Kasumi-1 (cell line): ENCODE data around the gene FOXK1.
A peak's percentile ranks its signal among the peaks of the same experiment; 100 is the strongest.

Experiments
- DNase-seq, 2 experiments: peaks; one replicate each; lab custom pipeline; 2025; lab: John Stamatoyannopoulos, UW

The FOXK1 gene

DNA sequence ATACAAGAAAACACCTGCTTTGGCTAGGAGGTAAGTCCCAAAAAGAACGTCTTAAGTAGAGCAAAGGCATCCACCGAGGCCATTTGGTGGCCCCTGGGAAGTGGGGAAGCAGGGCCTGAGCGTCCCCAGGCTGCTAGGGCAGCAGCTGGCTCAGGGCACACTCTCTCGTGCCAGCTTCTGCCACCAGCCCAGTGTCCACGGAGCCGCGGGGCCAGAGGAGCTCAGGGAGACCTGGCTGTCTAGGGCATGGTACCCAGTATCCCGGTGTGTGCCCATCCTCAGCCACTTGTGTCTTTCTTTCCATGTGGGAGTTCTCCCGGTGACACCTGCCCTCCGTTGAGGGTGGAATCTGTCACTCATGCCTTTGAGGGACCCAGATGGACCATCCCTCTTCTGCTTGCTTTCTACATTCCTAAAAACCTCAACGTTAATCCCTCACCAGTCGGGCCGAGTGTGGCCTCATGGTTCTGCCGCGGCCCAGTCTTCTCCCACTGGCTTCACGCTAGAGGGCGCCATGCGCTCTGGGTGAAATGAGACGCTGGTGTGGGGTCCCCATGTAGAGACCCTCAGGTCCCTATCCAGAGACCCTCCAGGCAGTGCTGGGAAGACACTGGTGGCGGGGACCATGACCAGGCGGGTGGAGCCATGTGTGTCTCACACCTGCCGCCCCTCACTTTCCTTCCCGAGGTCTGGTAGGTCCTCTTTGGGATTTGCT lies 83.8 kb downstream of the FOXK1 start:
- DNase-seq, result no peak

DNA sequence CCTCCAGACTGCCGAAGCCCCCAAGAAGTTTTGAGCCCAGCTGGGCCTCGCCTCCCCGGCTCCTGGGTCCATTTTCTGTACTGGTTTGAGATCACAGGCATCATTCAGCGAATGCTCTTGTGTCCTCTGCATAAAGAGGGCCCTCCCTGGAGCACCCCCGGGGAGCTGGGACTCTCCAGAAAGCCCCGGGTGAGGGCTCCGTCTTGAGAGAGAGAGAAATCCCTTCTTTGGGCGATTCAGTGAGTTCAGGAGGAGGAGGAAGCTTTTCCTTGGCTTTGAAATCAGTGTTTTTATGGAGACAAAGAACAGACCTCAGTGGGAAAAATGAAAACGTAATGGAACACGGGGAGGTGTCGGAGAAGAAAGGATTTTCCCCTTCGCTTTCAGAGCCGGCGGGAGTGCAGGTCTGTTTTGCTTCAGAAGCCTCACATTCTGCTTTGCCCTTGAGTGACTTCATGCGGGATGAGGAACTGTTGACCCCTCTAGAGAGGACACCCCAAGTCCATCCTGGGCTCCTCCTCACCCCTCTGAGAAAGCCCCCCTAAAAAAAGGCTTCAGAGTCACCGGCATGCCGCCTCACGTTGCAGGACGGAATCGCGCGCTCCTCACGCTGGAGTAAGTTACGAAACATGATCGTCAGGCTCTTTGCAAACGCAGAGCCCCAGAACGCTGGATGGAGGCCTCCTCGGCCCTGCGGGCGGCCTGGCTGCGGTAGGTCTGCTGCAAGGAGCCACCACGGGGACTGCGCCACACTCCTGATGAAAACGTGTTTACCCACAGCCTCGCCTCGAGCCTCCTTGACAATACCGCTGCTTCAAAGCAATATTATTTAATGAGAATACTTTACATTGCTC lies 84.8 kb downstream of the FOXK1 start:
- no peak for DNase-seq

DNA sequence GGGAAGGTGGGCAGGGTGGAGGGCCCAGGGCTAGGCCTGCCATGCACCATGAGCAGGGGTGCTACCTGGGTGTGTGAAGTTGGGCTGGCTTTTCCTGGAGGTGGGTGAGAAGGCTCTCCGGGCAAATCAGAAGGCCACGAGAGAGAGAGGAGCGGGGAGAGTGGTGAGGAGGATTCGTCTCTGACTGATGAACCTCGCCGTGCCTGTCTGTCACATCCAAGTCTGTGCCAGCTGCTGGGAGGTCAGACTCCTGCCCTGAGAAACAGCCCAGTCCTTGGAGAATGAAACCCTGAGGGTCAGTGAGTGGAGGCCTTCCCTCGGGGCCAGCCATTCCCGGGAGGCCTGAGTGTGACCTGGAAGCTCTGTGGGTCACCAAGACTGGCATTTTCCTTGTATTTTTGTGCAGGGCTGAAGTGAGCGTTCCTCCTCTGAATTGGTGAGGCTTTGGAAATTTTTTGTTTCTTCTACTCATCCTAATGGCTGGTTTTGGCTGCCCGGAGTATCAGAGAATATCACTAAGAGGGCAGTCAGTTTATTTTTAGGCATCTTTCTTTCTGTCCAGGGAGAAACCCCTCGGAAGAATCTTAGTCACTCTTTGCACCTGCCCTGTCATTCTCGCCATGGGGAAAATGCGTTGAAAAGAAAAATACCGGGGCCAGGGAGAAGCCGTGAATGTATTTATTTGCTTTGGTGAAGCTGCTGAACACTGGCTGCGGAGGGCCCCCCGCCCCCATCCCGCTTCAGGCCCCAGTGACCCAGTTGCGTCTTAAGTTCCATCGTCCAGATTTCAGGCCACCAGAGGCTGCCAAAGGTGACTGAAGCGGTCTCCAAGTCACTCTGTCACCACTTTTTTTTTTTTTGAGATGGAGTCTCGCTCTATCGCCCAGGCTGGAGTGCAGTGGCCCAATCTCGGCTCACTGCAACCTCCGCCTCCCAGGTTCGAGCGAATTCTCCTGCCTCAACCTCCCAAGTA lies 86.8 kb downstream of the FOXK1 start:
- no peak for DNase-seq

DNA sequence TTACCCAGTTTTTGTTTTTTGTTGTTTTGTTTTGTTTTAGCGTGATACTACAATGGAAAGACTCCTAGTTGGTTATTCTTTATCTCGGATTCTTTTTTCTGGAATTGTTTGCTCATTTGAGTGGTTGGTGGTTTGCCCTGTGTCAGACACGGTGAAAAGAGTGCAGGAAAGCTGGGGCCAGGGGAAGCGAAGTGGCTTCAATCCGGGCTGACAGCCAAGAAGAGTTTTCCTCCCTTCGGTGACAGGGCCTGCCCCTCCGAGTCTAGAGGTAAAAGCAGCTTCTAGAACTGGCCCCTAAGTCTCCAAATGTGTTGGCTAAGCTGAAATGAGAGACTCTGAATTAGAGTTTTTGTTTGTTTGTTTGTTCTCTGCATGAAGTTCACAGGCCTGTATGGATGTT lies 87.7 kb downstream of the FOXK1 start:
- peak in 1 of 2 experiments; percentile 1 for DNase-seq

DNA sequence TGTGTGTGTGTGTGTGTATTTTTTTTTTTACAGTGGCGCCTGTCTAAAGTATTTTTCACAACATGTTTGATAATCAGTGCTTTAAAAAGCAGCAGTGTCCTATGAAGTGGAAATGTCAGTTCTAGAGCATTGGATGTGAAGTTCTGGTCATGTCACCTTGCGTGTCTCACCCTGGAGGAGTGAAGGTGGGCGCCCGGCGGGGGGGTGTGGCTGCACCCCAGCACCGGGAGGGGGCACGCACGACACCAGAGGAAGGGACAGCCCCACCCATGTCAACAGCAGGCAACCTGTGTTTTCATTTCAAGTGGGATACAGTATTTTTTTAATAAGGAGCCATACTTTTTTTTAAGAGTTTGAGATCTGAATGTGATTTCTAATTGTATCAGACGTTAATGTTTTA lies 88.8 kb downstream of the FOXK1 start:
- DNase-seq, result no peak

DNA sequence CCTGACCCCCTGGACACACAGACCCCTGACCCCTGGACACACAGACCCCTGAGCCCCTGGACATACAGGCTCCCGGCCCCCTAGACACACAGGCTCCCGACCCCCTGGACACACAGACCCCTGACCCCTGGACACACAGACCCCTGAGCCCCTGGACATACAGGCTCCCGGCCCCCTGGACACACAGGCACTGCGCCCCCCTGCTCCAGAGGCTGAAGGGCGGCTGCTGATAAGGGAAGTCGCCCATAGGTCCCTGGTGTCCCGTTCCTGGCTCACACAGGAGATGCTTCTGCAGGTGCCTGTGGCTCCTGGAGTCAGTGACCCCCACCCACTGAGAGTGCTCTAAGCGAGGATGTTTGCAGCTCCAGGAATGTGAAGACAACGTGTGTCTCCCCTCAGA lies 89.6 kb downstream of the FOXK1 start:
- no peak for DNase-seq

DNA sequence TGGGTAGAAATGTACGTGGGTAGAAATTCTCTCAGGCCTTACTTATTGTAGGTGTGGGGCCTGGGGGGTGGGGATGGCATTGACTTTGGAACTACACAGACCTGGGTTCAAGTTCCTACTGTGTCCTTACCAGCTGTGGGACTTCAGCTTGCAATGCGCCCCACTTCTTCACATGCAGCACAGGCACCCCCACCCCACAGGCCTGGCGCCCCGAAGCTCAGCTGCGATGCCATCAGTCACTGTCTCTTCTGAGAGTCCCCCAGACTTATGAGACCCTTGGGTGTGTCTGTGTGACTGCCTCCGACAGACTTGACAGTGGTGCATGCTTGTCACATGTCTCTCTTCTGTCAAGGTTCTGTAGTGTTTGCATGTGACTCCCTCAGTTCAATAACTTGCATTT lies 90.2 kb downstream of the FOXK1 start:
- no peak for DNase-seq

DNA sequence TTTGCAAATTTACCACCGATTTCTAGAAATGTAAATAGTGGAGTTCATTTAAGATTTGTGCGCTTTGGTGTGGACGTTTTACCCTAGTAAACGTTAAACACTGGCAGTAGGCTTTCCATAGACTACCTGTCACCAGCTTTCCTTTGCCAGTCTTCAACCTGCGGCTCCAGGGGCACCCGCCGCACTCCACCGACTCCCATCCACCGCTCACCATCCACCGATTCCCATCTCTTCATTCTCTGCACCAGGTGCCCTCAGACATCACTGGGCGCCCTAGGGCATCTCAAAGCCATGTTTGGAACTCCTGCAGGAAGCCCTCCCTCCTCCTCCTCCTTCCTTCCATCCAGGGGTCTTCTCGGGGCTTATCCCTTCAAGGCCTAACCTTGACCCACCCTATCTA lies 91.9 kb downstream of the FOXK1 start:
- DNase-seq, result no peak

DNA sequence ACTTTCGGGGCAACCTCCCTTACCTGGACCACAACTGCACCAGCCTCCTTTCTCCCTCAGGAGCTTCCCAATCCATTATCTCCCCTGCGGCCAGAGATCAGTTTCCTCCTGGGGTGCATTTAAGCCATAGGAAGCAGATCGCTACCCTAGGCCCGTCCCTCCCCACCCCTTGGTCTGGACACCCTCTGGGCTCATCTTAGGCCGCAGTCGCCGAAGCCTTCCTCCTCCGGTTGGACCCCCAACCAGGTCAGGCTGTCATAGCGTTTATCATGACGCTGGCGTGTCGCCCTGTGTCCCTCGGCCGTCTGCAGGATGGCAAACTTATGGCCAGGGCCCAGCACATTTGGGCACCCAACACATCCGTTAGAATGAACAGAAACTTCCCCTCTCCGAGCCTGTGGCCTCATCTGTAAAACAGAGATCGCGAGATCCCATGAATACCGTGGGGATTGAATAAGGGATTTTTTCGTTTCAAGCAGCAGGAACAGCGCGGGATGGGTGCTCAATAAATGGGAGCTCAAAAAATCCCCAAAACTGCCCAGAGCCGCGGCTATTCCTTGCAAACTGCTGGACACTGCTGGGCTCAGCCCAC lies 92.7 kb downstream of the FOXK1 start:
- peak; percentile 16 to 23 for DNase-seq

DNA sequence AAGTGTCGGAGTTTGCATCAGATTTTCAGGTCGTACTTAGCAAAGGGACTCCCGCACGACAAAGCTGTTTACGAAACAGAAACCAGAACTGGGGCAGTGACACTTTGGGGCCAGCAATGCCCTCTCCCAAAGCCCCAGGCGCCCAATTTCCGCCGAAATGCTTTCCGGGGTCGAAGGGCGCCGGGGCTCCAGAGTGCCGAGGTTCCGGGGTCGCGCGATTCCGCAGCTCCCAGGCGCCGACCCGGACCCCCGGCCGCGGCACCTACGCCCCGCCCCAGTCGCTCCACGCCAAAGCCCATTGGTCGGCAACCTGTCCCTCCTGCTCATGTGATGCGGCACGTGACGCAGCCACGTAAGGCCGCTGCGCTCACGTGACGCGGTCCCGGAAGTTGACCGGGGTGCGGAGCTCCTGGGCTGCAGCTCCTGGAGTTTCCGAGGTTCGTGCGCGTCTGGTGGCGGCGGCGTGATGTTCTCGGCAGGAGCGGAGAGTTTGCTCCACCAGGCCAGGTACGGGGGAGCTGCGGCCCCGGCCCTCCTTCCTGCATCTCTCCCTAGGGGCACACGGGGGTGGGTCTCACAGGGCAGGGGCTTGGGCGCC lies 93.3 kb downstream of the FOXK1 start, which contains the start of gene AP5Z1:
AP5Z1 (plus strand) TSS at position 374 of the 598 bp plus-strand sequence; CDS start at position 467, 93 bp downstream.
- peak; percentile 70 for DNase-seq

DNA sequence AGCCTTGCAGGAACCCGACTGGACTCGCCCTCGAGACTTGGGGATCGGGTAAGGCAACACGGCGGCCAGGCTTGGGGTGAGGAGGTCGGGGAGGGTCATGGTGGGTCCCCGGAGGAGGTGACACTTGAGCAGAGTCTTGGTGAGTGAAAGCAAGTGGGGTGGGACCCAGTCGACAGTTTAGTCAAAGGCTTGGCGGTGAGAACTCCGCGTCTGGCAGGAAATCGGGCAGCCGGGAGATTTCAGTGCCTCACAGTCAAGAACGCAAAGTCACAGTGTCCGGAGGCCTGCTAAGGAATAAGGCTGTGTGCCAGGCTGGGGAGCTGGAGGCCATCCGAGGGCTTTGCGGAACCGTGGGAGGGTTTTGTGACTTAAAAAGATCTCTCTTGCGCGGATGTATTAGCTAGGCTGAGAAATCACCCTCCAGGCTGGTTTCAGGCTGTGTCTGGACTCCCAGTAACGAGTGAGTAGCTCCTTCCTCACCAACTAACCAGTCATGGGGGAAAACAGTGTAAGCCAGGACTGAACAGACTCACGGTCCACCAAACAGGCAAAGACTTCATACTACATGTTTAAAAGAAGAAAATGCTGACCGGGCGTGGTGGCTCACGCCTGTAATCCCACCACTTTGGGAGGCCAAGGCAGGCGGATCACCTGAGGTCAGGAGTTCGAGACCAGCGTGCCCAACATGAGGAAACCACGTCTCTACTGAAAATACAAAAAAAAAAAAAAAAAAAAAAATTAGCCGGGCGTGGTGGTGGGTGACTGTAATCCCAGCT lies 93.9 kb downstream of the FOXK1 start:
- DNase-seq, result no peak

DNA sequence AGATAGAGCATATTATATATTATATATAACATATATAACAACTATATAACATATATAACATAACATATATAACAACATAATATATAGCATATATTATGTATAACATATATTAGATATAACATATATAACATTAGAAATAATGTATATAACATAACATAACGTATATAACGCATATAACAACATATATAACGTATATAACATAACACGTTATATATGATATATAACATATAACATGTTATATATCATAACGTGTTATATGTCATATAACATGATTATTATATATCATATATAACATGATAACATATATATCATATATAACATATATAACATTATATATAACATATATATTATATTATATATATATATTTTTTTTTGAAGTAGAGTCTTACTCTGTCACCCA lies 97.0 kb downstream of the FOXK1 start:
- no peak for DNase-seq

DNA sequence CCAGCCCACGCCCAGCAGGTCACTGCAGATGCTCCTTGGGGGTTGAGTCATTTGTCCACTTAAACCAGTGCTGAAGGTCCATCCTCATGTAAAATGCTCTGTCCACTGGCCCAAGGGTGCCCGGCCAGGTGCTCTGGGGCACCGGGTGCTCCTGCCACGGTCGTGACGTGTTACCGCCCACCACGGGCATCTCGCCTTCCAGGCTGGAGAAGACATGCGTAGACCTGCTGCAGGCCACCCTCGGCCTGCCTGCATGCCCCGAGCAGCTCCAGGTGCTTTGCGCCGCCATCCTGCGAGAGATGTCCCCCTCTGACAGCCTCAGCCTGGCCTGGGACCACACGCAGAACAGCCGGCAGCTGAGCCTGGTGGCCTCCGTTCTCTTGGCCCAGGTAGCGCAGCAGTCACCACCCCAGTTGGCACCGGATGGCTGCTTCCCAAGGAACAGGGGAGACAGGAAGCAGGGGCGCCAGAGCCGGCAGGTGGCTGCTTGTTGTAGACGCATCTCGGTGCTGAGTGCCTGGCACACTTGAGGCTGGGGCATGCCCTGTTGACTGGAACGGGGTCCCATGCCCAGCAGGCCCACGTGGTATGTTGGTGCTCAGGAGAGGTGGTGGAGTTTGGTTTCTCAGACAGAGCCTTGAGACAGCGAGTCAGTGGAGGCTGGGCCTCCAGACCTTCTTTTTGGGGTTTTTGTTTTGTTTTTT lies 99.4 kb downstream of the FOXK1 start:
- DNase-seq, result no peak

DNA sequence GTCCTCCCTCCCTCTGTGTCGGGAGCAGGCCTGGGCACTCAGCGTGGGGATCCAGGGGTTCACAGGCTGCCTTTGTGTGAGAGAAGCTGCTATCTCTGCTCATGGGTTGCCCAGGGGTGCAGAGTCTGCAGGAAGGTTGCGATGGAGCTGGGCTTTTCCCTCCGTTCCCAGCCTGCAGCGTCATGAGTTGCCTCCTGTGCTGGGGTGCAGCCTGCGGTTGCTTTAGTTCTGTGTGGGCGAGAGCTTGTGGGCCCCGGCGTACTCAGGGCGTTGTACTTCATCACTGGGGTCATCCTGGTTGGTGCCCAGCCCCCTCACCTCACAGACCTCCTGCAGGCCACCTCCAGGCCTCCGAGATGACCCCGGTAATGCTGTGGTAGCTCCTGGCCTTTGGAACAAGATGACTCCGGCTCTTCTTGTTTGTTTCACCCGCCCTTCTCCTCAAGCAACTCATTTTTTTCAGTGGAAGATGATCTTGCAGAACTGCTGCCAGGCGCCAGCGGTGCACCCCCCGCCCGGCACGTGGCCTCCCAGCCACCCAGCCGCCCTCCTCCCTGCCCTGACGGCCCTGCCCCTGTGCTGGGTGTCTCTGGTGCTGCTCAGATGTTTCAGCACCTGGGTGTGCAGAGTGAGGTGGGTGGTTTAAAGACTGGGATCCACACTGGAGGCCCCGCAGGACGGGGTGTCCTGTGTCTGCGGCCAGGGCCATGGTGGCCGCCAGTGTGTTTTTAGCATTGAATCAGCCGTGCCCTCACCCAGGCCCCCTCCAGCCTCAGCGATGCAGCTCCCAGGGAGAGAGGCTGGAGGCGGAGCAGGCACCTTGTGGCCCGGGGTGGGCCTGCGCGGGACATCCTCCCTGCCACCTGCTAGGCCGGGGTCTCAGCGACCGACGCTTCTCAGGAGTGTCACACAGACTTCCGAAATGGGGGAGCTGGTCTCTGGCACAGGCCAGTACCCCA lies 100.5 kb downstream of the FOXK1 start:
- no peak for DNase-seq

DNA sequence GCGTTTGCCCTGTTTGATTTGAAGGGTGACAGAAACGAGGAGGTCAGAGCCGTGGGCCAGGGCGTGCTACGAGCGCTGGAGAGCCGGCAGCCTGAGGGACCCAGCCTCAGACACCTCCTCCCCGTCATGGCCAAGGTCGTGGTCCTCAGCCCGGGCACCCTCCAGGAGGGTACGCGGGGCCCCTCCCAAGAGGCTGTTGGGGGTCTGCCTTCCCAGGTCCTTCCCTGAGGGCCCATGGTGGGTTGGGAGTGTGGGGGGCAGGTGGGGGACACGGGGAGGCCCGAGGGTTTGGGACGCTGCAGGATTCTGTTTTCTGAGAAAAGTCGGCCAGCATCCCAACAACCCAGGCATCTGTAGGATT lies 101.2 kb downstream of the FOXK1 start:
- no peak for DNase-seq

DNA sequence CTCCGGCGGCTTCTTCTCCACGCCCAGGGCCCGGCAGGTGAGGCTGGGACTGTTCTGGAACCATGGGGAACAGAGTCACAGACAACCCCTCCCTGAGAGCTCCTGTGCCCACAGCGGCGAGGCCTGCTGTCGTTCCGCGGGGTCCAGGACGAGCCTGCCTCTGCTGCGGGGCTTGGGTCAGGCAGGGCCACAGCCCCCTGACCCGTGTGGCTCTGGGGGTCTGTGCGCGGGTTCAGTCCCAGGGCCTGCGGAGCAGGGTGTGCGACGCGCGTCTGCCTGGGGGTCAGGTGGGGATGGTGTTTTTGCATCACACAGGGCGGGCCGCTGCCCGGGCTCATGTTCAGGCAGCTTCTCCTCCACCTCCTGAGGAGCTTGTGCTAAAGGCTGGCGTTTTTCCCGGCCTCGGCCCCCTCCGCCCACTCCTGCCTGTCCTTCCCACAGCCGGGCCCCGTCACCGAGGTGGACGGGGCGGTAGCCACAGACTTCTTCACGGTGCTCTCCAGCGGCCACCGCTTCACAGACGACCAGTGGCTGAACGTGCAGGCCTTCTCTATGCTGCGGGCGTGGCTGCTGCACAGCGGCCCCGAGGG lies 101.8 kb downstream of the FOXK1 start:
- no peak for DNase-seq

DNA sequence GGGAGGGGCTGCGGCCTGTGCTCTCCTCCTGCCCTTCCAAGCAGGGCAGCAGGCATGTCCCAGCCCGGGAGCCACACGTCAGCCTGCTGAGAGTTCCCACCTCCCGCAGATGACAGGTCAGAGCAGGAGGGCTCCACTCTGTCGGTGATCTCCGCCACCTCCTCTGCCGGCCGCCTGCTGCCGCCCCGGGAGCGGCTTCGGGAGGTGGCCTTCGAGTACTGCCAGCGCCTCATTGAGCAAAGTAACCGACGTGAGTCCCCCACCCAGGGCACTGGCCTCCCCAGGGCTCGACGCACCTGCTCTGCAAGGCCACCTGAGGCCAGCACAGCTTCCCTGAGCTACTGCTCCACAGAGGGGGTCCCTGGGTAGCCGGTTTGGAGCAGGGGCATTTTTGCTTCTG lies 102.7 kb downstream of the FOXK1 start:
- no peak for DNase-seq

DNA sequence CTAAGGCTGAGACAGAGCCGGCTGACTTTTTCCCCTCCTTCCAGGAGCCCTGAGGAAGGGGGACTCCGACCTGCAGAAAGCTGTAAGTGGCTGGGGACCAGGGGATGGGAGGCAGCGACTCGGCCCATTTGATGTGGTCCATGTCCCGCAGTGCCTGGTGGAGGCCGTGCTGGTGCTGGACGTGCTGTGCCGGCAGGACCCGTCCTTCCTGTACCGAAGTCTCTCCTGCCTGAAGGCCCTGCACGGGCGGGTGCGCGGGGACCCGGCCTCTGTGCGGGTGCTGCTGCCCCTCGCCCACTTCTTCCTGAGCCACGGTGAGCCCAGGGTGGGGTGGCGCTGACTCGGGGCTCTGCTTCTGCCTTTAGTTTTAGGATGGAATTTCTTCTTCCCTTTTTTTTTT lies 103.3 kb downstream of the FOXK1 start:
- DNase-seq, result no peak
